ENCODE results near the gene NCOA4.

- TF ChIP-seq CTCF (IDR thresholded peaks at IDR 0.05) (no peak), POLR2A (IDR thresholded peaks at IDR 0.05) (no peak)
Measured at GRCh38 chr10:46016190-46016589, 14.2 kb downstream of the NCOA4 start.
